GM18505 (cell line): ENCODE results near the gene CACNA1C.

Experiments used
- ATAC-seq: cut with Tn5 transposase; IDR thresholded peaks from one replicate; pipeline ENCODE4 v1.9.1; 2021; ENCODE audit not compliant: unreplicated experiment
- POLR2A ChIP-seq: IDR thresholded peaks from 4 replicates; pipeline ENCODE4 v1.6.1; 2011; ENCODE audit warnings: borderline replicate concordance; ENCODE audit not compliant: insufficient read depth, insufficient read length; ENCODE audit errors: extremely low read depth

Gene CACNA1C

GRCh38 chr12:2692080-2692479 lies 639.3 kb downstream of the CACNA1C start:
- no peak for TF ChIP-seq POLR2A
- no peak for ATAC-seq

- no peak for ATAC-seq
- no peak for TF ChIP-seq POLR2A
Observed at GRCh38 chr12:2693244-2693860, 640.6 kb downstream of the CACNA1C start.

GRCh38 chr12:2693980-2694610 lies 641.3 kb downstream of the CACNA1C start:
- TF ChIP-seq POLR2A, result no peak
- no peak for ATAC-seq

GRCh38 chr12:2696136-2696535 lies 643.3 kb downstream of the CACNA1C start:
- ATAC-seq, result no peak
- no peak for TF ChIP-seq POLR2A

GRCh38 chr12:2697057-2697800 lies 644.4 kb downstream of the CACNA1C start:
- TF ChIP-seq POLR2A, result no peak
- no peak for ATAC-seq

GRCh38 chr12:2698566-2698965 lies 645.8 kb downstream of the CACNA1C start:
- no peak for TF ChIP-seq POLR2A
- ATAC-seq, result no peak

GRCh38 chr12:2710701-2711100 lies 657.9 kb downstream of the CACNA1C start:
- ATAC-seq, result no peak
- no peak for TF ChIP-seq POLR2A

- no peak for ATAC-seq
- no peak for TF ChIP-seq POLR2A
Observed at GRCh38 chr12:2719392-2719791, 666.6 kb downstream of the CACNA1C start.

GRCh38 chr12:2722806-2723205 lies 670.0 kb downstream of the CACNA1C start:
- no peak for TF ChIP-seq POLR2A

GRCh38 chr12:2732290-2732689 lies 679.5 kb downstream of the CACNA1C start:
- no peak for TF ChIP-seq POLR2A
- no peak for ATAC-seq

More at GRCh38 chr12:2722806-2723205, 670.0 kb downstream of the CACNA1C start:
- no peak for ATAC-seq

GRCh38 chr12:2733493-2734355 lies 680.9 kb downstream of the CACNA1C start:
- no peak for TF ChIP-seq POLR2A
- ATAC-seq, result no peak

GRCh38 chr12:2735432-2735831 lies 682.6 kb downstream of the CACNA1C start:
- no peak for ATAC-seq
- no peak for TF ChIP-seq POLR2A

GRCh38 chr12:2737656-2738241 lies 685.0 kb downstream of the CACNA1C start:
- TF ChIP-seq POLR2A, result no peak
- no peak for ATAC-seq
